Stomach (tissue), 4 donors: ENCODE results near the gene CALN1.

Source experiments
- EP300 ChIP-seq: sonication (generic); formaldehyde crosslinking; IDR thresholded peaks from one replicate; pipeline ENCODE4 v1.6.1; 2017; ENCODE audit warnings: antibody characterized with exemption
- POLR2A ChIP-seq, 4 donors: fragments of 450-650 bp; IDR thresholded peaks; one replicate each; pipeline ENCODE4 v1.6.1; 2016; ENCODE audit warnings: antibody characterized with exemption in 4 of 4, control low read depth in 2 of 4, mild to moderate bottlenecking in 1 of 4, moderate library complexity in 1 of 4
- POLR2AphosphoS5 ChIP-seq, 3 donors: sonication (generic); formaldehyde crosslinking; IDR thresholded peaks; one replicate each; pipeline ENCODE4 v1.6.1; 2016; ENCODE audit warnings: antibody characterized with exemption in 3 of 3
- TF ChIP-seq, protein P1 (sequence below), 7 experiments: fragments of 450-650 bp in 4 of 7; fragments of 200-600 bp in 3 of 7; sonication (generic) in 3 of 7; IDR thresholded peaks; one replicate each; pipeline ENCODE4 v1.5.1; 2016 to 2019; ENCODE audit warnings: antibody characterized with exemption in 7 of 7, control low read depth in 2 of 7, mild to moderate bottlenecking in 1 of 7

DNA sequence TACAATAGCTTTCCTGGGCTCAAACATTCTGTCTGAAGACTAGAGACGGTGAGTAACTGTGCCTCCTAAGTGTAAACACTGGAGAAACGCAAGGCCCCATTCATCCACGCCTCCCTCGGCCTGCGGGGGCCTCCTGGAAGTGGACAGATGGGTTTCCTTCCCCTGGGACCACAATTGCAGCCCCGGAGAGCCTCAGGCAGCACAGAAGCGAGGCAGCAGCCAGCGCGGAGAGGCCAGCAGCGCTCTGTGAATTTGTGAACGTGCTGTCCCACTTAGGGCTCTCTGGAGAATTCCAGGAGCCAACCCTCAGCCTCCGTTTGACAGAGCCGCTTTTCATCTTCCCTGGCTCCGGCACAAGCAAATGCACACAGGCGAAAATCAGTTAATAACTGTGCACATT is 23.2 kb upstream of the CALN1 start:
- TF ChIP-seq POLR2A (IDR thresholded peaks at IDR 0.05), result no peak
- TF ChIP-seq, protein P1, sequence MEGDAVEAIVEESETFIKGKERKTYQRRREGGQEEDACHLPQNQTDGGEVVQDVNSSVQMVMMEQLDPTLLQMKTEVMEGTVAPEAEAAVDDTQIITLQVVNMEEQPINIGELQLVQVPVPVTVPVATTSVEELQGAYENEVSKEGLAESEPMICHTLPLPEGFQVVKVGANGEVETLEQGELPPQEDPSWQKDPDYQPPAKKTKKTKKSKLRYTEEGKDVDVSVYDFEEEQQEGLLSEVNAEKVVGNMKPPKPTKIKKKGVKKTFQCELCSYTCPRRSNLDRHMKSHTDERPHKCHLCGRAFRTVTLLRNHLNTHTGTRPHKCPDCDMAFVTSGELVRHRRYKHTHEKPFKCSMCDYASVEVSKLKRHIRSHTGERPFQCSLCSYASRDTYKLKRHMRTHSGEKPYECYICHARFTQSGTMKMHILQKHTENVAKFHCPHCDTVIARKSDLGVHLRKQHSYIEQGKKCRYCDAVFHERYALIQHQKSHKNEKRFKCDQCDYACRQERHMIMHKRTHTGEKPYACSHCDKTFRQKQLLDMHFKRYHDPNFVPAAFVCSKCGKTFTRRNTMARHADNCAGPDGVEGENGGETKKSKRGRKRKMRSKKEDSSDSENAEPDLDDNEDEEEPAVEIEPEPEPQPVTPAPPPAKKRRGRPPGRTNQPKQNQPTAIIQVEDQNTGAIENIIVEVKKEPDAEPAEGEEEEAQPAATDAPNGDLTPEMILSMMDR (IDR thresholded peaks at IDR 0.05), result no peak
- no peak for TF ChIP-seq EP300
- no peak for TF ChIP-seq POLR2AphosphoS5 (IDR thresholded peaks at IDR 0.05)
